HG03469 (cell line): ENCODE measurements around the gene KCNQ1.

Source experiments
- ATAC-seq: cut with Tn5 transposase; IDR thresholded peaks from one replicate; pipeline ENCODE4 v1.9.1; 2021; ENCODE audit warnings: mild to moderate bottlenecking, moderate library complexity, moderate number of reproducible peaks; ENCODE audit not compliant: unreplicated experiment

Gene KCNQ1

GRCh38 chr11:2722955-2723354 is 278.1 kb downstream of the KCNQ1 start:
- no peak for ATAC-seq

- no peak for ATAC-seq
Observed at GRCh38 chr11:2724104-2724503, 279.3 kb downstream of the KCNQ1 start.

GRCh38 chr11:2724653-2725367 is 280.0 kb downstream of the KCNQ1 start:
- no peak for ATAC-seq

GRCh38 chr11:2725368-2726300 is 280.8 kb downstream of the KCNQ1 start:
- ATAC-seq, result no peak

- no peak for ATAC-seq
Observed at GRCh38 chr11:2726964-2727363, 282.2 kb downstream of the KCNQ1 start.

GRCh38 chr11:2728128-2728662 is 283.4 kb downstream of the KCNQ1 start:
- no peak for ATAC-seq

- ATAC-seq, result no peak
Observed at GRCh38 chr11:2728663-2729332, 284.0 kb downstream of the KCNQ1 start.

GRCh38 chr11:2729841-2730240 is 285.0 kb downstream of the KCNQ1 start:
- no peak for ATAC-seq

- no peak for ATAC-seq
Observed at GRCh38 chr11:2730272-2731129, 285.7 kb downstream of the KCNQ1 start.

- ATAC-seq, result no peak
Observed at GRCh38 chr11:2731130-2732125, 286.6 kb downstream of the KCNQ1 start.

GRCh38 chr11:2732261-2732939 is 287.6 kb downstream of the KCNQ1 start:
- ATAC-seq, result no peak

- no peak for ATAC-seq
Observed at GRCh38 chr11:2732940-2733628, 288.3 kb downstream of the KCNQ1 start.

GRCh38 chr11:2734181-2735052 is 289.6 kb downstream of the KCNQ1 start:
- ATAC-seq, result no peak

GRCh38 chr11:2735053-2735589 is 290.3 kb downstream of the KCNQ1 start:
- ATAC-seq, result no peak

GRCh38 chr11:2736577-2737225 is 291.9 kb downstream of the KCNQ1 start:
- ATAC-seq, result no peak

GRCh38 chr11:2737226-2737590 is 292.4 kb downstream of the KCNQ1 start:
- no peak for ATAC-seq
